Erythroblast (primary cell): ENCODE measurements around the gene RFC1.

Experiments used
- DNase-seq, 2 experiments: peaks; one replicate each; lab custom pipeline; 2025; lab: John Stamatoyannopoulos, UW
- GATA1 ChIP-seq: IDR thresholded peaks from 2 replicates; pipeline ENCODE4 v1.6.1; 2011; ENCODE audit warnings: low read depth, mild to moderate bottlenecking, control low read depth, low read length, moderate library complexity
- POLR2A ChIP-seq: IDR thresholded peaks from 2 replicates; pipeline ENCODE4 v1.6.1; 2011; ENCODE audit warnings: mild to moderate bottlenecking, low read length

RFC1 gene

GRCh38 chr4:39259571-39260330 lies 106.4 kb downstream of the RFC1 start:
- TF ChIP-seq GATA1: no peak
- TF ChIP-seq POLR2A: no peak
- no peak for DNase-seq

- TF ChIP-seq POLR2A (no peak), GATA1 (no peak)
- no peak for DNase-seq
These were observed 109.7 kb downstream of the RFC1 start for GRCh38 chr4:39256436-39256835.

GRCh38 chr4:39255871-39256270 lies 110.3 kb downstream of the RFC1 start:
- DNase-seq: no peak
- no peak for TF ChIP-seq GATA1
- TF ChIP-seq POLR2A: no peak

- DNase-seq: no peak
- TF ChIP-seq POLR2A: no peak
- TF ChIP-seq GATA1: no peak
These were observed 110.9 kb downstream of the RFC1 start for GRCh38 chr4:39255266-39255665.

- no peak for DNase-seq
- TF ChIP-seq POLR2A (no peak), GATA1 (no peak)
These were observed 122.7 kb downstream of the RFC1 start for GRCh38 chr4:39243462-39243861.
